Fibroblast of peridontal ligament (primary cell): Measurements from ENCODE around the gene SV2B.

ENCODE experiments used
- DNase-seq: peaks from one replicate; pipeline ENCODE4 v3.0.0-alpha.2; 2010; ENCODE audit errors: extremely low read depth

Gene SV2B

DNA sequence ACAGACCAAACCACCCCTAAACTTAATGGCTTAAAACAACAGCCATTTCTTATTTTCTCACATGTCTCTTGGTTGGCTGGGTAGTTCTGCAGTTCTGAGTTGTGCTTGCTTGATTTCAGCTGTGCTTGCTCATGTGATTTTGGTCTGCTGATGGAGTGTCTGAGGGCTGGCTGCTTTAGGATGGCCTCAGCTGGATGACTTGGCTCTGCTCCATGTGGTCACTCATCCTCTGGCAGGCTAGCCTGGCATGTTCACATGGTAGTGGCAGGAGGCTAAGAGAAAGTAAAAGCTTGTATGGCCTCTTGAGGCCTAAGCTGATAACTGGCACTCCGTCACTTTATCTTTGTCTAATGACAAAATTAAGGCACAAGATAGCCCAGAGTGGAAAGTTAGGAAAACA lies 4.1 kb downstream of the SV2B start:
- no peak for DNase-seq

DNA sequence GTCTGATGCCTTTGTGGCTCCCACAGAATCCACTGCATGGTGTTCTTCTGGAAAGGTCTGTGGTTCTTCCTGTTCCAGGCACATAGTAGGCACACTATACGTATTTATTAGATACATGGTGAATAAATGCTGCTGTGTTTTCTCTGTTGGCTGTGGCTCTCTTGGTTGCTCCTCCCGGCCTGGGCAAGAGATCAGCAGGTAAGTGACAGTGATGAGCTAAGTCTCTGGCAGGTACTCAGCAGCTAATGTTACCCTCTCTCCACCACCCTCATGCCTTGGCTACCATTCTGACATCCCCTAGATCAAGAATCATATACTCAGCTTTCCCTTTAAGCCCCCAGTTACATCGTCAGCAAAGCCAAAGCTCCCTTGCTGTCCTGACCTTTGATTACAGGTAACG lies 8.4 kb downstream of the SV2B start:
- no peak for DNase-seq

DNA sequence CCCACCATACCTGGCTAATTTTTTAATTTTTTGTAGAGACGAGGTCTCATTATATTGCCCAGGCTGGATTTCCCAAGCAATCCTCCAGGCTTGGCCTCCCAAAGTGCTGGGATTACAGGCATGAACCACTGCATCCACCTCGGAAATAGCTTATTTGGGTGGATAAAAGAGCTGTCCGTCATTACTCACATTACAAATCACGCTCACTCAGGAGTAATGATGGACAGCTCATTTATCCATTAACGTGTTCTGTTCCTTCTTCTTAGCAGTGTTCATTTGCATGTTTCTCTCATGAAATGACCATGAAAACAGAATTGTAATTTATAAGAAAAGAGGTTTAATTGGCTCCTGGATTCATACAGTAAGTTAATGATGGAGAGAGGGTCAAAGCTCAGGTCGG lies 9.8 kb downstream of the SV2B start:
- no peak for DNase-seq

DNA sequence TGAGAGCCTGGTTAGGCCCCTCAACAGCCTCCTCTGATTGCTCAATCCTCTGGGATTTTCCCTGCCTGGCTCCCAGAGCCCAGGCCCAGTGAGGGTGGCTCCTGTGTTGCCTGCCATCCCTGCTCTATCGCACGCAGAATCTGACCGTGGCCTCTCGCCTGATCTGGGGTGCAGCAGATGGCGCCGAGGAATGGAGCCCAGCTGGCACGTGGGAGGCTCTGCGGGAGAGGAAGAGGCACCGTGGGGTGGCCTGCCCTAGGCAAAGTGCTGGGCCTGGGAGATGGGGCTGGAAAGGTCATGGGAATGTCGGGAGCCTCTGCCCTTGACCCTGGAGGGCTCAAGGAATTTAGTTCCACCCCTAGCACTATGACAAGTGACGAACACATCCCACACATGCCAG lies 10.3 kb downstream of the SV2B start:
- no peak for DNase-seq

DNA sequence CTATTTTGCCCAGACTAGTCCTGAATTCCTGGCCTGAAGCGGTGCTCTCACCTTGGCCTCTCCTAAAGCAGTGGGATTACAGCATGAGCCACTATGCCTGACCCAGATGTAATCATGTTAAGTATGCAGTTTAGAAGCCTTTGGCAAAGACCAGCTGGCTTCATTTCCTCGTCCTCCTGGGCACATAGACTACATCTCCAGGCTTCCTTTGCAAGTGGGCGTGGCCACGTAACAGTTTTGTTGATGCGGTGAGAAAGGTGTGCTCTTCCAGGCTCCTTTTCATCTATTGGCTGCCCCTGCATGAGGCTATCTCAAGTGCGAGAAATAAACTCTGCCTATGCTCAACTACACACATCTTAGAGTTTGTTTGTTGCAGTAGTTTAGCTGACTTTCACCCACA lies 13.0 kb downstream of the SV2B start:
- no peak for DNase-seq

DNA sequence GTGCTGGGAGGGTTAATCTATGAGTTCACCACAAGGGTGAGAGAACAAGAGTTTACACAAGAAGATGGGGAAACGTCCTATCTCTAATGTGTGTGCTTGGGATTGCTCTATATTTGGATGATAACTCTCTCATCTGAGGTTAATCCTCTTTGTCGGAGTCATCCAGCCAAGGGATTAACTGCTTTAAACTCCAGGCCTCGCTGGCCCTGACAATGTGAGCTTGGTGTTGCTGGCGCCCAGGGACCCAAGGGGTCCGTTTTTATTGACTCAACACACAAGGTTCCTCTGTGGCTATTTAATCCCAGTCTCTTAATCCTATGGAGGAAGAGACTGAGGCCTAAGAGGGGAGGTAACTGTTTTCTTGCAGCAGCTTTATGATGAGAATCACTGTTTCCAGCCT lies 14.2 kb downstream of the SV2B start:
- DNase-seq, result no peak

DNA sequence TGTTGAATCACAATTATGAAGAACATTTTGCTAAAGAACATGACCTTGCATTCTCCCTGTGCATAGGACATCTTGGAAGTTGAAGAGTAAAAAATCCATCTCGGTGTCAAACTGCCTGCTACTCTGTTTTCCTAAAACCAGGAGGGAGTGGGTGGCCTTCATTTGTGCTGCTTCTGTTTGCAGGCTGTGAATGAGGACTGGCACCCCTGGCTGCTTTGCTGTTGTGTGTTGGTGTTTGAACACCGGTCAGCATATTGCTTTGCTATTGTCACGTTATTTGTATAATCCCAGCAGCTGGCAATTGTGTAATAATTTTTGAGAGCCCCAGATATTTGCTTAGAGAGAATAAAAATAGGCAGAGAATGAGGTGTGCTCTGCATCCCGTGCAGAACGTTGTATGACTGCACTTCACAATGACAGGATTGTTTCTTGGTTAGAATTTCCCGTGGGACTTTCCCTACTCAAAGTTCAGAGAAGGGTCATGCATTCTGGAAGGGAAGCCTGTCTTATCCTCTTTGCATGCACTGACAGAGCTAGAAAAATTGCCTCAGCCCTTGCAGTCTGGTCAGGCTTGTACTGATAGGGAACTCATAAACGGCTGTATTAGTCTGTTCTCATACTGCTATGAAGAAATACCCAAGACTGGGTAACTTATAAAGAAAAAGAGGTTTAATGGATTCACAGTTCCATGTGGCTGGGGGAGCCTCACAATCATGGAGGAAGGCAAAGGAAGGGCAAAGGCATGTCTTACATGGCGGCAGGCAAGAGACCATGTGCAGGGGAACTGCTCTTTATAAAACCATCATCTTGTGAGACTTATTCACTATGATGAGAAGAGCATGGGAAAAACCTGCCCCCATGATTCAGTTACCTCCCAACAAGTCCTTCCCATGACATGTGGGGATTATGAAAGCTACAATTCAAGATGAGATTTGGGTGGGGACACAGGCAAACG lies 16.3 kb downstream of the SV2B start:
- no peak for DNase-seq

DNA sequence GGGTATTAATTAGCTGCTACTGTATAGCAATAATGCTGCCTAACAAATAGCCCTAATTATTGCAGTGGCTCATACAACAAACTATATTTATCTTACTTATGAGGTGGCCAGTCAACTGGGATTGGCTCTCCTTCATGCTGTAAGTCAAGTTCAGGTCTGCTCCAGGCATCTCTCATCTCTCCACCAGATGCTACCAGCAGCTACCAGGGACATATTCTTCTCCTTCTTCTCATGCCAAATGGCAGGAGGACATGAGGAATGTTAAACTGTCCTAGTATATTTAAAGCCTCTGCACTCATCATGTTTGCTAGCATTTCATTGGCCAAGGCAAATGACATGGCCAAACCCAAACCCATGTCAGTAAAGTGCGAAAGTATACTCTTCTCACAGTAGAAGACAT lies 17.3 kb downstream of the SV2B start:
- no peak for DNase-seq

DNA sequence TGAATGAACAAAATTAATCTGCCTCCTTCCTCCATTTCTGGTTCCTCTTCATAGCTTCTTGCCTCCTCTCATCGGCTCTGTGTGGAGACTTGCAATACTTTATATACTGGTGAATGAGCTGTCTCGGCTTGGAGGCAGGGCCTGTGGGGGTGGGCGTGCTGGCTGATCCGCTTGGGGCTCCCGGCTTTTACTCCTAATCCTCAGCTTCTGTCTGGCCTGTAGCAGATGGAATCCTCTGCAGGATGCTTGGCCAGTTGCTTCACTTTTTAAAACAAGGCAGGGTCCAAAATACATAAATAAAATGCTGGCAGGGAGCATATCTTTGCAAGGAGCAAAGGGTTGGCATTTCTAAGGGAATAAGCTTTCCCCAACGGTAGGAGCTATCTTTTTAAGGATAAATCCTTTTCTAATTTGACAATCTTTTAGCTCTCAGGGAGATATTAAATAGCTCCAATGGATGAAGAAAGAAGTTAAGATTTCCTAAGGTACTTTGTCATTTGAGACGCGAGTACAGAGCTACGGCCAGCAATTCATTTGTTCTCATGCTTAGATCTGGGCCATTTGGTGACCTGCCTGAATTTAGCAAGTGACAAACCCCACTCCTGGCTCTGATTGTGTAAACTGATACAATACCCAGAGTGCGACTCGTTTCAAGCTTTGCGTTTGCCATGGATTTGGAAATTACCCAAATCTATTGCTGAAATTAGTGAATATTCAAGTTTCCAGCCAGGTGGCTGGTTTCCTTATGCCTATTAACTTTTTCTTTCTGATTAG lies 18.9 kb downstream of the SV2B start:
- DNase-seq, result no peak

DNA sequence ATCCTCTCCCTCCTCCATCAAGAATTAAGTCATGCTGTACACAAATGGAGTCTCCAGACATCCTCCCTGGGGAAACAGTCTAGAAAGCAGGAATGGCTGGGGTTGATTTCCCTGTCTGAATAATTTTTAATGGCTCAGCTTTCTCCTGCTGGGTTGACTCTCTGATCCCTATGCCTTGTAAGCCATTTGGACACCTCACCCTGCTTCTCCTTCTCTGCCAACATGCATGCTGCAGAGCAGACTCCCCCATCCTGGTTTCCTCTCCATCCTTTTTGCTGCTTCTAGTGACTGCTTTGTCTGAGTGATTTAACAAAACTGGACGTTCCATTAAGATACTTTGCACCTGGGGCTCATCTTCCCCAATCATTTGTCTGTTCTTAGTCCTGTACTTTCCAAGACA lies 22.2 kb downstream of the SV2B start:
- no peak for DNase-seq

DNA sequence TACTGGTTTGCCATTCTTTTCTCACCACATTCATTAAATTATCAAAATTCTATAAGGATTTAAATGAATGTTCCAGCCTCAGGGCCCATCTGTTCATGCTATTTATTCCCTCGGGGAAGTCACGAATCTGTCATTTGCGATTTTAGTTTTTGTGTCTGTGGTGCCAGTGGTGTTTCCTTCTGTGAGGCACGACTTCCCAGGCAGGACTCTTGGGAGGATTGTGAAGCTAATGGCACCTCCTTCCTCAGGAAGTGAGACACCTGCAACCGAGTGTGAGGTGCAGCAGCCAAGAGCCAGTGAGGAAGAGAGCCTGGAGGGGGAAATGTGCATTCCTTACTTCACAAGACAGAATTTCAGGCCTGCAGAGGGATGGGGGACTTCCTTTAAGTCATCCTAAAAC lies 24.1 kb downstream of the SV2B start:
- DNase-seq, result no peak

DNA sequence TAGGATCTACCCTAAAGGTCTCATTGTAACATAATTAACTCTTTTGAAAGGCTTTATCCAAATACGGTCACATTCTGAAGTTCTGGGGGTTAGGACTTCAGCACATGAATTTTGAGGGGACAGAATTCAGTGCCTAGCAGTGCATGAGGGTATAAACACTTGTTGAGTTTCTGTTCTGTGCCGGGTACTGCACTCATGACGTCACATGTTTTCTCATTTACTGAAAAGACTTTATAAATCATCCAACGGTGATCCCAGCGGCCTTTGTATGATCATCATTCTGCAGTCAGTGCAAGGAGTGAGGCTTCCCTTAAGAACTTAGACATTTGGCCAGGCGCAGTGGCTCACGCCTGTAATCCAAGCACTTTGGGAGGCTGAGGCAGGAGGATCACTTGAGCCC lies 25.1 kb downstream of the SV2B start:
- DNase-seq, result no peak

DNA sequence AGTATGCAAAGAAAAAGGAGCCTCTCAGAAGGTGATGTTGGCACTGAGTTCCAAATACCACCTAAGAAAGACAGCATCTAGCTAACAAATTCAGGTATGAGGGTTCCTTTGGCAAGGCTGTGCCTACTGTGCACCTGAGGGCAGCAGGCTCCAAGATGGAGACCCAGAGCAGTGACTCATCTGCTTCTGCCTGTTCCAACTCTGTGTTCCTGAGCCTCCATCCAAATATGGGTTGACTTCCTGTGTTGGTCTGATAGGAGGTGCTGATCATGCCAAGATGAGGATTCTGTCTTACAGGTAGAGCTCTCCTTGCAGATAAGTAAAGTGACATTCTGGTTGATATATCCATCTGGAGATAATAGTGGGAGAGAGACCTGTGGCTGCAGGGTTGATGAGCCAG lies 26.0 kb downstream of the SV2B start:
- DNase-seq, result no peak

DNA sequence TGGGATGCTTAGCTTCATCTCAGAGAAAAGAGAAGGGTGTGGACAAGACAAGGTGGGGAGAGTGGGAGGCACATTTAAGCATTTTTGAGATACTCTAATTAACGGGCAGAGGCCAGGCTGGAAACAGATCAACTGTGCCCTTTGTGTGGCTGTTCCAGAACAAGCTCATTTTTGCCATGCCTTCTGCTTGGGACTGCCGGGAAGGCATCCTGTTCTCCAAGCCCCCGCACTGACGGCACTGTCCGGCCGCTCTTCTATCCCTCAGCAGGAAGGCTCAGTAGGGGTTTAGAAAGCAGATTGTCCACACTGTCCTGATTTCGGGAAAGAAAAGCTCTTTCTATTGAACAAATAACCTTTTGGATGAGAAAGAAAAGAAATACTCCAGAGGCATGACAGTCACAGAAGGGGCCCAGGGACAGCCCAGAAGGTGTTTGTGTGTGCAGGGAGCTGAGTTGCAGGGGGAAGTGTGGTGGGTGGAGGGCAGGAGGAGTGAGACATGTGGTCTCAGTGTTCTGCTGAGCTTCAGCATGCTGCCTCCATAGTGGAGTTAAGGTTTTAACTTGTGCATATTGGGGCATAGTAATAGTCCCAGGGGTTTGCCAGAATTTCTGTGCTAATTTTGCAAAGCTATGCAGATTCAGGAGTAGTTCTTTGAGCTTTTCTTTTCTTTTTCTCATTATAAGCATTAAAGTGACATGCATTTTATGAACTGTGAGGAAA lies 27.3 kb downstream of the SV2B start:
- no peak for DNase-seq

DNA sequence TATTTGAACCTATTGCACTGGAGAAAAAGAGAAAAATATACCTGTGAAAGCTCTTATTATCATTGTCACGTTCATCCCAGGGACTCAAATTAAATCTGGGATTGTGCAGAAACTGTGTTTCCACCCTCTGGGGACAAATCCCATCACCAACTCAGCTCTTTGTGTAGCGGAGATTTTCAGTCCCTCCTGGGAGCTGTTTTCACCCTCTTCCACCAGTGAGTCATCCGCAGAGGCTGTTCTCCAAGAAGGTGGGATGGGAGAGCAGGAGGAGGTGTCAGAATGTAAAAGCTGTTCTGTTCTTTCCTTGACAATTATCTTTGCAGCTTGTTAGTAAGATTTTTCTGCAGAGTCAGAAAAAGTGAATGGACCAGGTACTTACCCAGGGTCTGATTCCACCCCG lies 28.0 kb downstream of the SV2B start:
- no peak for DNase-seq

DNA sequence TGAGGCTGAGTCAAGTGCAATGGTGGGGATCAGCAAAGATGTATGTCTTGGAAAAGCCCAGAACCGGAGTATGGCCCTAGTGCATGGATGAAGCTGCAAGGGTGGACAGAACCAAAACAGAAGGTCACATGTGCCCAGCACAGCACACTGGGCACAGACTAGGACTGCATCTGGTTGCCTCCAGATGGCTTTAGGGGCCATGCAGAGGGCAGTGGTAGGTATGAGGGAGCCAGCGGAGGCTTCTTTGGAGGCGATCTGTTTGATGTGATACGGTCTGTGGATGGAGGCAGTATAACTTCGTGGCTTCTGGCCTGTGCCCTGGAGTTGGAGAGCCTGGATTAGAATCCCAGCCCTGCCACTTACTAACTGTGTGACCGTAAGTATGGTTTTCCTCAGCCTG lies 29.4 kb downstream of the SV2B start:
- no peak for DNase-seq

DNA sequence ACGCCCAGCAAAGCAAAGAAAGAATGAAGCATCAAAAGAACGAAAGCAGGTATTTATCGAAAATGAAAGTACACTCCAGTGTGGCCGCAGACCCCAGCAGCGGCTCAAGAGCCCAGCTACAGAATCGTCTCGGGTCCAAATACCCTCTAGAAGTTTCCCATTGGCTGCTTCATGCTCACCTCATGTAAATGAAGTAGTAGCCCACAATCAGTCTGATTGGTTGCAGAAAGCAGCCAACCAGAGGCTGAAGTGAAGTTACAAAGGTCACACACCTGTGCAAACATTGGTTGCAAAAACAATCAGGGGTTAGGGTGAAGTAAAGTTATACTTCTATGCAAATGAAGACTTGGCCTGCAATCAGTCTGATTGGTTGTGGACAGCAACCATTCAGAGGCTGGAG lies 32.0 kb downstream of the SV2B start:
- no peak for DNase-seq

DNA sequence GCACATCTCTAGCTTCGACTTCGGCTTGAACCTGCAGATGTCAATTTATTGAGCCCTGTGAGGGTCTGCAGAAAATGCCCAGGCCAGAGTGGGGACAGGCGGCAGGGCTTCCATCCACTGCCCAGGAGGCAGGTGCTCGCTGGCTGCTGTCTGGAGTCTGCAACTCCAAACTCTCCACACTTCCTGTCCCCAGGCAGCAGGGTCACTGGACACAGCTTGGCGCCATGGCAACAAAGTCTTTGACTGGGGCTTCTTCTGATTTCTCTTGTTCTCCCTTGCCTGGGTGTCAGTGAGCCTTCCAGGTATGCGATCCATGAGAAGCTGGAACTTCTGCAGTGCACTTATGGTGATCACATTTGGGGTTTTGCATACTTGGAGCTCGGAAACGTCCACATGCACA lies 33.5 kb downstream of the SV2B start:
- no peak for DNase-seq

DNA sequence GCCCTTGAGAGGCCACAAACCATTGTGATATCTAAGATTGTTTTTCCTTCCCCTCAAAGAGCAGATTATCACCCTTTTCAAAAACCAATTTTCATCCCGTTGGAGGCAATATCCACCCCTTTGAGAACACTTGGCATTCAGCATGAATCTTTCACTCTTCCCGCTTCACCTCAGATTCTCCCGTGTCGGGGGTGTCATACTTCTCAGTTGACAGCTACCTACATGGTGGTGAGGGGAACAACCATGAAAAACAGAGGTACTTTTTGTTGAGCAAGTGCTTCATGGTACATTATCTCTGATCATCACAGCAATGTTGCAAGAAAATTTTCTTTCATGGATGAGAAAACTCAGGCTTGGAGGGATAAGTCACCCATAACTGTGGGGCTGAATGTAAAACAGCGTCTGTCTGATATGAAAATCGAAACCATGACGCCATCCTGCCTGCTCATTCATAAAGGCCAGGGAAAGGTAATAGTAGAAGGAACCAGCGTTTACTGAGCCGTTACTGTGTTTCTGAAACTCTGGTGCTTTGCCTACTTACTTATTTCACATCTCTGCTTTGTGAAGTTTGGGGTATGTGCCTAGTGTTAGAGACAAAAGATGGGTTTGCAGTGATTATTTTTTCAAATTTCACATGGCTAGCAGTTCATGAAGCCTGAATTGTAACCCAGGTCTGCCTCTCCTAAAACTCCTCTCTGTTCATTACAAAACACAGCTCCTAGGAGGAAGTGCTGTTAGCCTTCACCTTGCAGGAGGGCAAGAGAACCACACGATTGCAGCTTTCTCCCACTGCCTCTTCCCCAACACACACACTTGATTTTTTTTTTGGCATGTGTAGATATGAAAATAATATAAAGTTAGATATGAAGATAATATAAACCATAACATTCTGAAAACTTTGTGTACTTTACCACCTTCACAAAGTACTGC lies 35.4 kb downstream of the SV2B start:
- DNase-seq, result no peak

DNA sequence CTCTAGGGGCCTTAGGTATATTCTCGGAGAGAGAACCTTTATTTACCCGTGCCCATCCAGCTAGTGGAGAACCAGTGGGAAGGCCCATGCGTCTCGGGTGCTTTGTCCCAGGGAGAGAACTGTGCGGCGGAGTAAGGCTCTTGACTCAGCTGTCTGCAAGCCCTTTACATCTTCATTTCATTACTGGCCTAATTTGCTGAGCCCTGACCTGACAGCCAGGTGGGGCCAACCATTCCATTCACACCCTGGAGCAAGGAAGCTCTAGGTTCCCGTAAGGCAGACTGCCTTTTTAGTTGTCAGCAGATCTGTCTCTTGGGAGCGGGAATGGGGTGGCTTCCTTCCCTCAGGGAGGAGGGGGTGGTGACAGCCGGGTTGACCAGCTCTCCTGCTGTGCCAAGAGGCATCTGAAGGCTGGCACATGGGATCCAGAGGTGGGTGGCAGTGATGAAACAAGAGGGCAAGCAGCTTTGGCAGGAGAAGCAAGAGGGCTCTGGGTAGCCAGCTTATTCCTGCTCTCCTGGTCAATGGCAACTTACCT lies 36.4 kb downstream of the SV2B start:
- no peak for DNase-seq

DNA sequence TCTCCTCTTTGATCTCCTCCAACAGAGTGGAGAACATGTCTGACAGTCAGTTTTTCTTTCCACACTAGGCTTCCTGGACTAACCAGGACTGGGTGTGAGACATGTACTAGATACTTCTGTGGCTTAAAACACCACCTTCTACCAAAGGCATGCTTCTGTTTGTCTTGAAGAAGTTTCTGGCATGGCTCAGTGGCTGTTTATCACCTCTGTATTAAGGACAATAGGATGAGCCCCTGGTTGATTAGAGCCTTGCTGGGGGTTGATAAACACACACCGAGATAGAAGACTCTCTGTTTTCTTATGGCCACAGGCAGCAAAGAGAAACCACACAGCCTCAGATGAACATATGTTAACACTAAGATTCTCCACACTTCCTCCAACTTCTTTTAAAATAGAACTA lies 40.5 kb downstream of the SV2B start:
- DNase-seq, result no peak
